Activated T-cell treated with anti-CD3 and anti-CD28 coated beads for 1 hour (primary cell): ENCODE data around the gene PTPN14.

Experiments used
- DNase-seq: peaks from one replicate; pipeline ENCODE4 v3.0.0-alpha.2; 2020; ENCODE audit warnings: low read depth

The PTPN14 gene

DNA sequence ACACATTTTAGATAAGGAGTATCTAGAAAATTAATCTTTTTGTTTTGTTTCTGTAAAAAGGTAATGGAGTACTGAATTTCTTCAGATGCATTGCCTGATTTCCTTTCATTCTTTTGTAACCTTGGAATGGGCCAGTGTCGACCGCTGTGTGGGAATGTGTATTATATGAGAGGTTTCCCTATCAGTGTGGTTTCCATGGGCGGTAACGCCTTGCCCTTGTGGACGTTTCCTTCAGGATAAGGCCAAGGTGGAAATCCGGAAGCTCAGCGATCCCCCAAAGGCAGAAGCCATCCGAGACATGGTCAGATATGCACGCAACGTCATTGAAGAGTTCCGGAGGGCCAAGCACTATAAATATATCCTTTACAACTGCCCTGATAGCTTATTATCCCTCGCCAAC lies 220.7 kb downstream of the PTPN14 start:
- DNase-seq: no peak

- no peak for DNase-seq
Observed at GRCh38 chr1:214330222-214330621, 221.2 kb downstream of the PTPN14 start.

- DNase-seq: no peak
Observed at GRCh38 chr1:214329470-214330220, 221.8 kb downstream of the PTPN14 start.

DNA sequence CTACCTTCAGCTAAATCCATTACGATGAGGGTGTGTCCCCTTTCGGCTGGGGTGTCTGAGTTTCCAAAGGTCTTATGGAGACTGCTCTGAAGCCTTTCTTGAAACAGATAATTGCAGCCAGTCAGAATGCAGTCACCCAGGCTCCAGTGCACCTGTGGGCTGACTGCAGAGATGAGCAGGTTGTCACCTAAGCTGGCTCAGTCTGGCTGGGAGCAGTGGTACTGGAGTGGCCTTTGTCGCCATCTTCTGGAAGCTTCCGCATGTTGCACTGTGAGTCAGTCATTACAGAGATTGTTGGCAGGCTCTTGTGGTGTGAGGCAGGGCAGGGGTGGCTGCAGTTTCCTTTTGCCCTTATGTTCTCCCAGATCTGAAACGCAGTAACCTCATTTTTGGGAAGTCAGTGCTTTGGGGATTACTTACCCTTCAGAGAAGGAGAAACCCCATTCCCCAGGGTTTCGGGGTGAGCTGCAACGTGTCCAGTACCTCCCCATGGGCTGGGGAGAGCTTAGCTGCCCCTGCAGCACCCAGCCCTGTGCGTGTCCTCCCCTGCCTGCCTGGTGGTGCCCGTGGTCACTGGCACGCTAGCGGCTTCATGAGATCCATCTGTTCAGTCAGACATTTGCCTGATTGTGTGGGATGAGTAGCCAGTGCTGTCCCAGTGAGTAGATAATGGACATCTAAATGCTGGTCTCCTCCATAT lies 222.5 kb downstream of the PTPN14 start:
- peak; percentile 69 for DNase-seq

DNA sequence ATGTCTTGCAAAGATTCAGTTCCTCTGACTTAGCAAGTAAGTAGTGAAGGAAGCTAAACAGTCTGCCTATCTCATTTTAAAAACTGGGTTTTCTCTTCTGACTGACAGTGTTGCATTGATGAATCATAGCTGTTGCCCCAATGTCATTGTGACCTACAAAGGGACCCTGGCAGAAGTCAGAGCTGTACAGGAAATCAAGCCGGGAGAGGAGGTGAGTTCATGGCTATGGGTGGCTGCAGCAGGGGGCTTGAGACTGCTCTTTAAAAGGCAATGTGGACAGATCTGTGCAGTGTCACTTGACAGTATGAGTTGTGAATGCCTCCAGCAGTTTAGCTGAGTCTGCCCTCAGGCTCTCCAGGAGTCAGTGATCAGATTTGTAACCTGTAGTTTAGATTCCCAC lies 223.9 kb downstream of the PTPN14 start:
- DNase-seq: no peak

DNA sequence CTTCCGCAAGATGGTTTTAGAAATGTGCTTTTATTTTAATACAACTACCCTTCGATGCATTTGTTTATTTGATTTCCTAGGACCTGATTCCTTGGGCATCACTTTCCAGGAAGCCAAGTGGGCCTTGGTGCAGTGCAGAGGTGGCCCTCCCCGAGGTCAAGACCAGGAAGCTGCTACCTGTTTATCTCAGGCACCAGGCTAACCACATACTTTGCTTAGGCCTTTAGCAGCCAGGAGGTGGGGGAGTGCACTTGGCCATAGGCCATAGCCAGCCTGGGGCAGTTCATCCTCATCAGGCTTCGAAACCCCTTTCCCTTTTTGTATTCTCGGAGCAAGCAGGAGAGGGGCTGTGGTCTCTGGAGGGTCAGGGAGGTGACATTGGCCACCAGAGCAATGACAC lies 225.0 kb downstream of the PTPN14 start:
- DNase-seq: no peak

DNA sequence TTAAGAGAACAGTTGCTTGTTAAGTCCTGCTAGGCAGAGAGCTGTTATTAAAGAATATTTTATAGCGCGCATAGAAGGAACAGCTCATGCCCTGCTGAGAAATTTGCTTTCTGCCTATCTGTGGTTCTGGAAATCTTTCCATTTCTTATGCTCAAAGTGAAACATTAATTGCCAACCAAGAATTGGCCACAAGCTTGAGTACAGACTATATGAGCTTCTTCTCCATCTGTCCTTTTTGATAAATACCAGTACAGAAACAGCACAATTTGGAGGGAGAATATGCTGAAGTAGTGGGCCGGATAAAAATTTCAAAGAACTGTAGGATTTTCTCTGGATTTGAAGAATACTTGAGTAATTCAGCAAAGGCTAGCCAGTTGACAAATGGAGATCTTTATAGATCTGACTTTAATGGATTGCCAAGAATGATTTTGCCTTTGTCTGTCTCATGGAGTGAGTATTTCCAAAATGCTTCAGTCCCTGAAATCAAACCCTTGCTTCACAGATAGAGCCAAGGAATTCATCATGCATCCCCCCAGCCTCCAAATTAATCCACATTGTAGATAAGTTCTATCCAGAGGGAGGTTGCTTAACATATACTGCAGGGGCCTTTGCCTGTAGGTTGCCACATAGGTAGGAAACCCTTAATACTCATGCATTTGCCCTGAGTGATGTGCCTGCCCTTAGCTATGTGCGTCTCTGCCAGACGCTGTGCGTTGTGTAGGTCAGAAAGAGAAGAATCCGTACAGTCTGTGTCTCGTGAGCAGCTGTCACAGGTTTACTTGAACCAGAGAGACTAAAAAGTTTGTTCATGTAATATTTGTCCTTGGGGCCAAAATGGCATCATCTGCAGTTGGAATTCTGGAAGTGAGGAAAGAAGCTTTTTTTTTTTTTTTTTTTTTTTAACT lies 226.3 kb downstream of the PTPN14 start:
- no peak for DNase-seq

DNA sequence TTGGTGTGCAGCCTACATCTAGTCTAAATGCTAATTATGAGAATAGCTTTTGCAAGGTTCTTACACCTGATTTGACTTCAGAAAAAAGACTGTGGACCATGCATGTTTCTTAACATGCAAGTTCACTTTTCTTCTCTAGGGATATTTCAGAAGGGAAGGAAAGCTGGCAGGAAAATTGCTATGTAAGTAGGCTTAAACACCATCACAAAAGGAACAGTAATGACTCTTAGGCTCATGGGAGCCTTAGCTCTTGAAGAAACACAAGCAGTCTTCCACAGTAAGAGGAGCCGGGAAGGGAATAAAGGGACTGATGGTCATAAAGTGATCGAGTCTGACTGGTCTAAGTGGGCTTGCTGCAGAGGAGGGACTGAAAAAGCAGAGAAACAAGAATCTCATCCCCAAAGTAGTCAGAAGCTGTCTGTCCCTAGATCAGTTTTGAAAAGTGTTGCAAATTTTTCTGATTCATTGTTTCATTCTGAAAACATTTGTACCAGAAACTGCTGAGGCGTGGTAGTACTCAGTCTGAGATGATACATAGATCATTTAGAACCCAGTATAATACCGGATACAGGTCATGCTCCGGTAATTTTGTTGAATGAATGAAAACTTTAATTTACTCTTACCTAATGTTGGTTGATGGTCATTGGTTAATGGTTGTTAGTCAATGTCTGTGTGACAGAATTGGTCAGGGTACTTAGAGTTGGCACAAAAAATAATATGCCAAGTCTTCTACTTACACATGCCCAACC lies 229.5 kb downstream of the PTPN14 start:
- no peak for DNase-seq

- DNase-seq: no peak
Observed at GRCh38 chr1:214319938-214320337, 231.5 kb downstream of the PTPN14 start.

DNA sequence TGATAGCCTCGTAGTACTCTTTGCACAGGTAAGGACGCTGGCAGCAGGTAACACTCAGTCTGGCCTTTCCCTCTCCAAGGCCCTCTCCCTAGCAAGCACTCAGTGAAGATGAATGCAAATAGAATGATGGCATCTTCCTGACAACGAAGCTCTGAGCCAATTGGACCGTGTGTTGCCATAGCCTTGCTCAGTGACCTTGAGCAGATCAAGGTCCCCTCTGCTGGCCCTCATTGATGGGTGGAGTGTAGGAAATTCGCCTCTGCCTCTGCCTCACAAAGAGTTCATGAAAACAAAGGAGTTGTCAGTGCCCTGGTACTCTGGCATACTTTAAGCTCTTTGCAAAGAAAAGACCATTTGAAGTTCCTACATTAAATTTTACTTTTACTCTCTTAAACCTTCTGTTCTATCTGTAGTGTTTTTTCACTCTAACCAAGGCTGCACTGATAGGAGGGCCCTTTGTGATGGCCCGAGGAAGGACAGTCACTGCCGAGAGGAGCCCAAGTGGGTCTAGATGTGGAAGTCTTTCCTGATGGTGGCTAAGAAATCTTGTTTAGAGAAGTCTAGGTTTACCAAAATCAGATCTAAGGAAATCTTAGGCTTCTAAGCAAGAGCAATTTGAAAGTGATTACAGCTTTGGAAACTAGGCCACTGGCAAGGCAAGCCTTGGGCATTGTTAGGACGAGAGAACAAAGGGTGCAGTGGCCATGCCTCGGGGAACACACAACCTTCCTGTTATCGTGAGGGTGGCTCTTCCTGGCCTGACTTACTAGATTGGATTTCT lies 232.3 kb downstream of the PTPN14 start:
- no peak for DNase-seq

GRCh38 chr1:214318356-214318755 lies 233.0 kb downstream of the PTPN14 start:
- no peak for DNase-seq

DNA sequence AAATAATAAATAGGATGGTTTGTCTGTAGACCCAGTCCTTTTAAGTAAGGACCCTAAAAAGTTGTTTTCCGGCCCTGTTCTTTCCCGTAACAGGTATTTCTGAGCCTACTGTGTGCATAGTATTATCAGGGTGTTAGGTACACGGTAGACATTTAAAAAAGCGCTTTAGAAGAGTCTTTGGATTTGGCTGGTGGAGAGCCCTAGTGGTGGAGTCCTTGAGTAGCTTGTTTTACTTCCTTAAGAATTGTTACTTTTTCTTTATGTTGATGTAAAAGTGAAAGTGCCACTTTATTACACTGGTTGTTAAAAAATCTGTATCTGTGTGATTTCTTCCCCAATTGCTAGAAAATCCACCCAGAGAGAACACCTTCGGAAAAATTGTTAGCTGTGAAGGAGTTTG lies 233.7 kb downstream of the PTPN14 start:
- no peak for DNase-seq

DNA sequence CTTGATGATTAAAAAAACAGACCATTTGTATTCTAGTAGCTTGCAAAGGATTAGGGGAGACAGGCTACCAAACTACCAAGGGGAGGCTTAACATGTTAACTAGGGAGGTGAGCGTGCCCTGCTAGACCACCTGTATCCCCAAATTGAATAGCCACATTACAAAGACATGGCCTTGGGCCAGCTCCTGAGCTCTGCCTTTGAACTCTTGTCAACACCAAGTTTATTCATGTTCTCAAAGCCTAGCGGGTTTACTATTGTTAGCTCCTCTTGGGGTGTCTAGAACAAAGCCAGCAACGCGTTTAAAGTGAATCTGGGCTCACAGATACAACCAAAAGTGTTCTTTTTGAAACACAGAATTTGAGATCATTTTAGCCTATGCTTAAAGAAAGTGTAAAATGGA lies 234.1 kb downstream of the PTPN14 start:
- DNase-seq: no peak

GRCh38 chr1:214316593-214316992 lies 234.8 kb downstream of the PTPN14 start:
- DNase-seq: no peak

DNA sequence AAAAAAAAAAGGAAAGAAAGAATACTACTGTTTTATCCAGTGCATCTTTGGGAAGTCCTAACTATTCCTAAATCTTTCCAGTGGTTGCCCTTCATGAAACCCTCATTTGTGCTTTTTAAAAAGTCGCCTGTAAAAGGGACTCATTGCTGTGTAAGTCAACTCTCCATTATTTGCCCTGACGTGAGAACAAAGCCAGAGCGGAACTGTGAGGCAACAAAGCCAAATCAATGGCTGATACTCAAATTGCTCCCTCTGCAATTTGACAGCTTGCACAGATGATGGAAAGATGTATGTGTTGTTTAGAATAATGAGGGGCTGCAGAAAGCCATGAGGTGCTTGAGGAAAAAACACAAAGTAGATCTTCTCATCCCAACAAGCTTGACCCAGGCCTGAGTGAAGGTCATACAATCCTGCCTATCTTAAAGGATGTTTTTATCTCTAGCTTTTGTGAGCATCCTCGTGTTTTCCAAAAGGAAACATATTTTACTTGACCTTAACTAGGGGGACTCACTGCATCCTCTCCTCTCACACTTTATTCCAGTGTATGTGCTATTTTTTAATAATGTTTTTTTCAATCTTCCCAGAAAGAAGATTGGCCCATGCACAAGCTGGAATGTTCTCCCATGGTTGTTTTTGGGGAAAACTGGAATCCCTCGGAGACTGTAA lies 237.1 kb downstream of the PTPN14 start:
- no peak for DNase-seq

- DNase-seq: no peak
Observed at GRCh38 chr1:214312530-214313051, 238.8 kb downstream of the PTPN14 start.

DNA sequence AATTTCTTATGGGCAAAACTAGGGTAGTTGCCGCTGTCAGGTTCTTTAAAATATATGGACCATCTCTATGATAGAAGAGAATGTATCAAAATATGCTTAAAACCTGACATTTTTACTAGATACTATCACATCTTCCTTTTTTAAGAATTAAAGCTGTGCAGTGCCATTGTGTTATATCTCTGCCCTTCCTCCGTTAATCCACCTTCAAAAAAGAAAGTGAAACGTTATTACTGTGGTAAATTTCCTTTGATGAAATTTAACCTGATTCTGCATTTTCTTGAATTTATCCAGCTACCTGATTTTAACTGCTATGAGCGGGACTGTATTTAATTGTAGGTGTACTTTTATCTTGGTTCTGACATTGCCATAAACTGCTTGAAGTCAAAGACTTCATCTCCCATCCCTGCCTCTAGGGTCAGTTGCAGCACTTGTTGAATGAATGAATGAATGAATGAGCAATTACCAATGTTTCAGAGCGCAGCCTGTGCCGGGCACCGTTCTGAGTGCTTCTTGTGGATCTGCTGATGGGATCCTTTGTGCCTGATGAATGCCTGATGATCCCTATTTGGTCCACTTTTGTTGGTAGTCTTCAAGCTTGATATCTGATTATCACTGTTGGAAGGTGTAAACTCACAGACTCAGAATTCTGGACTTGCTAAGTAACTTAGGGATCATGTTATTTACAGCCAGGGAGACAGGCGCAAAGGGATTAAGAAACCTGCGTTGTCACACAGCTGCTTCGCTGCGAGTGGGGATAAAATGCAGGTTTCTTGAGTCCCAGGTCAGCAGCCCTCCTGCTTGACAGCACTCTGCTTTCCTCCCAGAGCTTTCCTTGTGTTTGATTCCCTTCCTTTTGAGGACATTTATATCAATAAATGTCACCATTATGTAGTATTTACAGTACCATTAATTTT lies 240.4 kb downstream of the PTPN14 start:
- DNase-seq: no peak

GRCh38 chr1:214310010-214310409 lies 241.4 kb downstream of the PTPN14 start:
- no peak for DNase-seq

- DNase-seq: no peak
Observed at GRCh38 chr1:214306269-214306668, 245.1 kb downstream of the PTPN14 start.
